A172 (cell line): ENCODE data around the gene ANTXR1. TPM values are rescaled to one million over a fixed set of nuclear protein-coding genes. Genes with fewer than 3 reads are reported as not detected.
"Not testable (repeated sequence)": the region's sequence is repeated elsewhere in the genome, so short reads cannot be mapped to it uniquely, and the experiment has no call there.

Source experiments
- DNase-seq: peaks from one replicate; pipeline ENCODE4 v3.0.0-alpha.2; 2015; ENCODE audit warnings: low spot score
- total RNA-seq: library from RNA; depleted of rRNA; stranded (reverse); fragments of >200 nt; shearing (Covaris generic); gene quantifications from 2 replicates; pipeline ENCODE4 v1.2.3, GENCODE V29; 2014

The ANTXR1 gene
- total RNA-seq, 1 experiment from 2014 or later: 83.5 TPM

- DNase-seq: peak; percentile 63
Observed at GRCh38 chr2:69164061-69164778, 151.2 kb downstream of the ANTXR1 start.

GRCh38 chr2:69165091-69165880 is 152.3 kb downstream of the ANTXR1 start:
- DNase-seq: no peak

- no peak for DNase-seq
Observed at GRCh38 chr2:69166465-69166811, 153.5 kb downstream of the ANTXR1 start.

GRCh38 chr2:69166812-69167468 is 154.0 kb downstream of the ANTXR1 start:
- no peak for DNase-seq

GRCh38 chr2:69167469-69167822 is 154.5 kb downstream of the ANTXR1 start:
- no peak for DNase-seq

GRCh38 chr2:69168144-69168813 is 155.3 kb downstream of the ANTXR1 start:
- DNase-seq: no peak

GRCh38 chr2:69168950-69169654 is 156.1 kb downstream of the ANTXR1 start:
- DNase-seq: no peak

GRCh38 chr2:69169655-69170389 is 156.8 kb downstream of the ANTXR1 start:
- peak; percentile 84 for DNase-seq

- DNase-seq: no peak
Observed at GRCh38 chr2:69170661-69171060, 157.7 kb downstream of the ANTXR1 start.

GRCh38 chr2:69171116-69171896 is 158.3 kb downstream of the ANTXR1 start:
- no peak for DNase-seq

GRCh38 chr2:69171897-69172525 is 159.0 kb downstream of the ANTXR1 start:
- DNase-seq: no peak

GRCh38 chr2:69173706-69174105 is 160.7 kb downstream of the ANTXR1 start:
- DNase-seq: no peak

GRCh38 chr2:69174211-69174610 is 161.2 kb downstream of the ANTXR1 start:
- DNase-seq: not testable (repeated sequence)

- no peak for DNase-seq
Observed at GRCh38 chr2:69175790-69176715, 163.1 kb downstream of the ANTXR1 start.

- DNase-seq: peak; percentile 97
Observed at GRCh38 chr2:69177063-69177771, 164.2 kb downstream of the ANTXR1 start.

- DNase-seq: peak; percentile 95
Observed at GRCh38 chr2:69177785-69178636, 165.0 kb downstream of the ANTXR1 start.

GRCh38 chr2:69178756-69179155 is 165.8 kb downstream of the ANTXR1 start:
- no peak for DNase-seq
